IMR-90 (cell line): ENCODE data around the gene WDCP. TPM values are rescaled to one million over a fixed set of nuclear protein-coding genes. Genes with fewer than 3 reads are reported as not detected.

Experiments
- ATAC-seq: fragments of 200-7000 bp; cut with Tn5 transposase; 2 replicates; pipeline ENCODE4 v1.9.1; 2020; ENCODE audit warnings: low read depth, mild to moderate bottlenecking, moderate library complexity
- BruUV-seq: library from RNA; stranded (reverse); fragments of 400-500 nt; replicated peaks from 2 replicates; lab custom pipeline; 2021; lab: Mats Ljungman, UMichigan
- CTCF ChIA-PET: fragments of 300-600 bp; formaldehyde crosslinking; extraction: SDS; loops from one replicate; lab custom pipeline; 2021; ENCODE audit warnings: antibody characterized with exemption; lab: Yijun Ruan, JAX
- POLR2A ChIA-PET: fragments of 300-600 bp; sonication (Branson Sonifier 250); formaldehyde crosslinking; loops from one replicate; lab custom pipeline; 2022; ENCODE audit warnings: antibody characterized with exemption; ENCODE audit not compliant: unreplicated experiment; lab: Charles Lee
- DNase-seq: peaks from one replicate; pipeline ENCODE4 v3.0.0; 2013
- H2AFZ ChIP-seq: replicated peaks from 2 replicates; pipeline ENCODE3; 2013; ENCODE audit warnings: low read length, mild to moderate bottlenecking; ENCODE audit not compliant: poor library complexity
- H2AK5ac ChIP-seq: 2 replicates; pipeline ENCODE4 v1.6.1; 2013; ENCODE audit warnings: low read depth, low read length, inconsistent platforms
- H2AK9ac ChIP-seq: replicated peaks from 2 replicates; pipeline ENCODE3; 2013; ENCODE audit warnings: mild to moderate bottlenecking, low read depth, low read length, moderate library complexity; ENCODE audit not compliant: poor library complexity
- H2BK120ac ChIP-seq: 2 replicates; pipeline ENCODE4 v1.6.1; 2013; ENCODE audit warnings: low read depth, low read length, inconsistent platforms
- H2BK15ac ChIP-seq: 3 replicates; pipeline ENCODE4 v1.6.1; 2013; ENCODE audit warnings: low read depth, low read length, inconsistent platforms
- H2BK20ac ChIP-seq: 2 replicates; pipeline ENCODE4 v1.6.1; 2013; ENCODE audit warnings: low read depth, mild to moderate bottlenecking, inconsistent platforms, low read length, moderate library complexity
- H2BK5ac ChIP-seq: 2 replicates; pipeline ENCODE4 v1.6.1; 2013; ENCODE audit warnings: mild to moderate bottlenecking, low read depth, low read length, inconsistent platforms; ENCODE audit not compliant: poor library complexity, severe bottlenecking
- H3K14ac ChIP-seq: replicated peaks from 2 replicates; pipeline ENCODE4 v1.6.1; 2013; ENCODE audit warnings: low read depth, low read length, inconsistent platforms
- H3K18ac ChIP-seq: 2 replicates; pipeline ENCODE4 v1.6.1; 2013; ENCODE audit warnings: low read depth, low read length, control low read depth
- H3K23ac ChIP-seq: 2 replicates; pipeline ENCODE4 v1.6.1; 2013; ENCODE audit warnings: low read depth, low read length, inconsistent platforms
- H3K27ac ChIP-seq: 2 replicates; pipeline ENCODE4 v1.5.1; 2013; ENCODE audit warnings: mild to moderate bottlenecking, control low read depth, low read length; ENCODE audit not compliant: insufficient read depth
- H3K27me3 ChIP-seq: 2 replicates; pipeline ENCODE4 v1.6.1; 2013; ENCODE audit warnings: low read length; ENCODE audit not compliant: control insufficient read depth, insufficient read depth
- H3K36me3 ChIP-seq: 2 replicates; pipeline ENCODE4 v1.6.1; 2013; ENCODE audit warnings: low read length, mixed read lengths; ENCODE audit not compliant: control insufficient read depth, insufficient read depth
- H3K4ac ChIP-seq: 2 replicates; pipeline ENCODE4 v1.6.1; 2013; ENCODE audit warnings: low read depth, low read length, inconsistent platforms
- H3K4me1 ChIP-seq: 2 replicates; pipeline ENCODE4 v1.6.1; 2013; ENCODE audit warnings: low read length, mixed read lengths; ENCODE audit not compliant: control insufficient read depth, insufficient read depth
- H3K4me2 ChIP-seq: 2 replicates; pipeline ENCODE4 v1.6.1; 2013; ENCODE audit warnings: low read depth, mild to moderate bottlenecking, control low read depth, low read length, moderate library complexity
- H3K4me3 ChIP-seq: 2 replicates; pipeline ENCODE4 v1.5.1; 2013; ENCODE audit warnings: low read depth, mild to moderate bottlenecking, control low read depth, low read length, moderate library complexity; ENCODE audit not compliant: insufficient read depth
- H3K56ac ChIP-seq: 2 replicates; pipeline ENCODE4 v1.6.1; 2013; ENCODE audit warnings: low read length, inconsistent platforms; ENCODE audit not compliant: insufficient read depth; ENCODE audit errors: extremely low read depth
- H3K79me1 ChIP-seq, 2 experiments: 2 replicates each; pipeline ENCODE4 v1.6.1; 2013; ENCODE audit warnings: low read length in 2 of 2, inconsistent platforms in 1 of 2, low read depth in 1 of 2
- H3K9ac ChIP-seq: 2 replicates; pipeline ENCODE4 v1.6.1; 2013; ENCODE audit warnings: low read depth, low read length, control low read depth
- H3K9me1 ChIP-seq: 2 replicates; pipeline ENCODE4 v1.6.1; 2013; ENCODE audit warnings: low read length, inconsistent platforms; ENCODE audit not compliant: insufficient read depth
- H3K9me3 ChIP-seq: 2 replicates; pipeline ENCODE4 v1.6.1; 2013; ENCODE audit warnings: low read length; ENCODE audit not compliant: control insufficient read depth, insufficient read depth
- H4K20me1 ChIP-seq: 2 replicates; pipeline ENCODE4 v1.6.1; 2013; ENCODE audit warnings: low read length, inconsistent platforms; ENCODE audit not compliant: insufficient read depth
- H4K5ac ChIP-seq: 2 replicates; pipeline ENCODE4 v1.6.1; 2013; ENCODE audit warnings: mild to moderate bottlenecking, low read depth, low read length, control low read depth
- H4K8ac ChIP-seq, 2 experiments: 2 replicates each; pipeline ENCODE4 v1.6.1; 2013; ENCODE audit warnings: low read depth in 2 of 2, low read length in 2 of 2, control low read depth in 1 of 2, inconsistent platforms in 1 of 2
- H4K91ac ChIP-seq: 2 replicates; pipeline ENCODE4 v1.6.1; 2013; ENCODE audit warnings: low read depth, low read length, inconsistent platforms; ENCODE audit not compliant: insufficient read depth
- FOS ChIP-seq: fragments of 150-350 bp; IDR thresholded peaks from 2 replicates; pipeline ENCODE4 v1.6.1; 2016; ENCODE audit warnings: low read depth, low read length
- MAFK ChIP-seq: IDR thresholded peaks from 2 replicates; pipeline ENCODE4 v1.6.1; 2012; ENCODE audit warnings: low read depth, low read length, improper control_type of control experiment
- MXI1 ChIP-seq: IDR thresholded peaks from 2 replicates; pipeline ENCODE4 v1.6.1; 2012; ENCODE audit warnings: low read depth, mild to moderate bottlenecking, low read length, moderate library complexity, borderline replicate concordance
- POLR2A ChIP-seq: IDR thresholded peaks from 2 replicates; pipeline ENCODE4 v1.6.1; 2012; ENCODE audit warnings: mild to moderate bottlenecking, low read depth, low read length
- RAD21 ChIP-seq: IDR thresholded peaks from 2 replicates; pipeline ENCODE4 v1.6.1; 2012; ENCODE audit warnings: low read length, improper control_type of control experiment
- RCOR1 ChIP-seq: IDR thresholded peaks from 2 replicates; pipeline ENCODE4 v1.6.1; 2012; ENCODE audit warnings: mild to moderate bottlenecking, low read length, improper control_type of control experiment; ENCODE audit not compliant: insufficient replicate concordance
- RFX5 ChIP-seq: IDR thresholded peaks from 2 replicates; pipeline ENCODE4 v1.8.0; 2012; ENCODE audit warnings: low read depth, mild to moderate bottlenecking, low read length, moderate library complexity
- SMC3 ChIP-seq: fragments of 150-350 bp; IDR thresholded peaks from 2 replicates; pipeline ENCODE4 v1.6.1; 2016; ENCODE audit warnings: low read depth, mild to moderate bottlenecking, antibody characterized with exemption, low read length, moderate library complexity
- WGBS, 2 experiments: methylation state at CpG; one replicate each; pipeline versions ENCODE4 v1.1.5 to v1.1.7; 2013; ENCODE audit warnings: missing lambda C conversion rate in 2 of 2; ENCODE audit not compliant: insufficient read length in 1 of 2; ENCODE audit errors: extremely low coverage in 2 of 2; 5-methylcytosine and 5-hydroxymethylcytosine counted together
- dilution Hi-C: fragments of 300-500 bp; cut with HindIII; formaldehyde crosslinking; loops from one replicate; pipeline ENCODE4 v1.14.3; 2018; ENCODE audit warnings: low sequenced_read_pairs; ENCODE audit not compliant: unreplicated experiment
- in situ Hi-C: fragments of 300-500 bp; cut with MboI; formaldehyde crosslinking; loops from 3 replicates; pipeline ENCODE4 v1.14.3; 2019; ENCODE audit warnings: low sequenced_read_pairs, inconsistent platforms, mixed read lengths
- intact Hi-C: fragments of 100-400 bp; cut with micrococcal nuclease; formaldehyde crosslinking; loops from 2 replicates; pipeline ENCODE4 v1.10.0; 2022
- polyA plus RNA-seq, 3 experiments: library from polyadenylated mRNA; depleted of rRNA; stranded (reverse); fragments of >200 nt; gene quantifications; 2 replicates each; pipeline ENCODE4 v1.2.3, GENCODE V29; 2012; ENCODE audit warnings: low replicate concordance in 1 of 3
- total RNA-seq: library from RNA; depleted of rRNA; stranded (reverse); fragments of >200 nt; gene quantifications from 2 replicates; pipeline ENCODE4 v1.2.3, GENCODE V29; 2012
- TF ChIP-seq, protein P1 (sequence below): fragments of 150-350 bp; IDR thresholded peaks from 2 replicates; pipeline ENCODE4 v1.6.1; 2016; ENCODE audit warnings: low read depth, mild to moderate bottlenecking, low read length, moderate library complexity, borderline replicate concordance

The WDCP gene
- total and polyA plus RNA-seq, 2 of the 4 experiments (the other 2 are of a cell fraction) = 6.8 to 18.6 TPM

DNA sequence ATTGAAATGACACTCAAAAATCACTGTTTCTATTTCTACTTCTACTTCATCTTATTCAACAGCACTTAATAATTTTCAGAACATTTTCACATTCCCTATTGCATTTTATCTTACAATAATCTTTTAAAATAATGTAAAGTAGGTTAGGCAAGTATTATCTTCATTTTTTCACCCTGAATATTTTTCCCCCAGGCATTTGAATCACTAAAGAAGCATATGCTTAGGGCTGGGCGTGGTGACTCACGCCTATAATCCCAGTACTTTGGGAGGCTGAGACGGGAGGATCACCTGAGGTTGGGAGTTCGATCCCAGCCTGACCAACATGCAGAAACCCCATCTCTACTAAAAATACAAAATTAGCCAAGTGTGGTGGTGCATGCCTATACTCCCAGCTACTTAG, 6.7 kb downstream of the WDCP start:
- Histone ChIP-seq H3K9ac (no peak overlapping the region), H3K23ac (no peak overlapping the region), H2BK120ac (no peak overlapping the region), H2BK15ac (no peak overlapping the region), H3K4ac (no peak overlapping the region), H3K4me2 (no peak overlapping the region), H4K8ac (no peak overlapping the region), H3K36me3 (peaks cover 11% of the 10 kb centered on the region), H2AFZ (no peak overlapping the region), H3K27me3 (no peaks in the 10 kb centered on the region), H2AK5ac (no peak overlapping the region), H3K9me3 (no peaks in the 10 kb centered on the region), H2BK5ac (no peak overlapping the region), H3K4me1 (no peaks in the 10 kb centered on the region), H4K91ac (no peak overlapping the region), H4K5ac (no peak overlapping the region), H3K27ac (no peak overlapping the region), H3K14ac (no peak overlapping the region), H3K56ac (no peak overlapping the region), H3K79me1 (peaks cover 10 to 28% of the 10 kb centered on the region in 2 experiments; a peak in 3 of 4 replicates), H2AK9ac (no peak overlapping the region), H3K18ac (no peak overlapping the region), H2BK20ac (no peak overlapping the region), H3K4me3 (no peak overlapping the region), H3K9me1 (peaks cover 5% of the 10 kb centered on the region; the same call in 1 of the 2 replicates), H4K20me1 (no peaks in the 10 kb centered on the region)
- intact Hi-C loops (loop anchor here (10.0 kb wide), 1 partner anchor 96 kb away; the partner anchor contains the start of gene UBXN2A), in situ Hi-C loops (no loop called here), dilution Hi-C loops (no loop called here)
- no peak for DNase-seq
- POLR2A ChIA-PET = no interaction called here
- CTCF ChIA-PET = no interaction called here
- BruUV-seq = no TSS peak
- ATAC-seq = no peak
- WGBS, 2 experiments = no CpG with 5 or more reads among the region's 4 CpGs
- TF ChIP-seq, protein P1, sequence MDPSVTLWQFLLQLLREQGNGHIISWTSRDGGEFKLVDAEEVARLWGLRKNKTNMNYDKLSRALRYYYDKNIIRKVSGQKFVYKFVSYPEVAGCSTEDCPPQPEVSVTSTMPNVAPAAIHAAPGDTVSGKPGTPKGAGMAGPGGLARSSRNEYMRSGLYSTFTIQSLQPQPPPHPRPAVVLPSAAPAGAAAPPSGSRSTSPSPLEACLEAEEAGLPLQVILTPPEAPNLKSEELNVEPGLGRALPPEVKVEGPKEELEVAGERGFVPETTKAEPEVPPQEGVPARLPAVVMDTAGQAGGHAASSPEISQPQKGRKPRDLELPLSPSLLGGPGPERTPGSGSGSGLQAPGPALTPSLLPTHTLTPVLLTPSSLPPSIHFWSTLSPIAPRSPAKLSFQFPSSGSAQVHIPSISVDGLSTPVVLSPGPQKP = no peak
- TF ChIP-seq POLR2A (no peak), RFX5 (no peak), RAD21 (no peak), RCOR1 (no peak), FOS (no peak), SMC3 (no peak), MAFK (no peak), MXI1 (no peak)
